HL-60 (cell line): Measurements from ENCODE around the gene SLC25A41.

Experiments used
- DNase-seq, 2 experiments: peaks; one replicate each; pipeline ENCODE4 v3.0.0-alpha.2; 2010 to 2020; ENCODE audit warnings: low read depth in 1 of 2, low spot score in 1 of 2
- H3K27ac ChIP-seq: fragments of 250-450 bp; sonication (Bioruptor Pico); replicated peaks from 2 replicates; pipeline ENCODE4 v1.5.1; 2020; ENCODE audit warnings: mild to moderate bottlenecking, moderate library complexity
- H3K27me3 ChIP-seq: fragments of 250-450 bp; sonication (Bioruptor Pico); 2 replicates; pipeline ENCODE4 v1.5.1; 2021; ENCODE audit warnings: mild to moderate bottlenecking, moderate library complexity; ENCODE audit not compliant: insufficient read depth, poor library complexity, severe bottlenecking
- H3K4me3 ChIP-seq: replicated peaks from 2 replicates; pipeline ENCODE4 v1.5.1; 2011; ENCODE audit warnings: mild to moderate bottlenecking, control low read depth, low read length; ENCODE audit not compliant: insufficient read depth
- CTCF ChIP-seq: IDR thresholded peaks from one replicate; pipeline ENCODE4 v1.5.1; 2011; ENCODE audit warnings: low read length, control low read depth, inconsistent platforms; ENCODE audit not compliant: insufficient read depth
- GABPA ChIP-seq: IDR thresholded peaks from 2 replicates; pipeline ENCODE4 v1.6.1; 2012; ENCODE audit warnings: low read depth
- POLR2AphosphoS5 ChIP-seq: IDR thresholded peaks from 2 replicates; pipeline ENCODE4 v1.6.1; 2012; ENCODE audit warnings: low read depth
- REST ChIP-seq: IDR thresholded peaks from 2 replicates; pipeline ENCODE4 v1.6.1; 2012; ENCODE audit warnings: low read depth; ENCODE audit not compliant: insufficient replicate concordance
- SPI1 ChIP-seq: IDR thresholded peaks from 2 replicates; pipeline ENCODE4 v1.6.1; 2012; ENCODE audit warnings: low read depth, mild to moderate bottlenecking, borderline replicate concordance

Gene SLC25A41

GRCh38 chr19:6480848-6481415 is 47.4 kb upstream of the SLC25A41 start:
- TF ChIP-seq SPI1: no peak
- no peak for TF ChIP-seq GABPA
- TF ChIP-seq REST: no peak
- TF ChIP-seq CTCF: no peak
- TF ChIP-seq POLR2AphosphoS5: no peak

GRCh38 chr19:6479836-6480398 is 46.4 kb upstream of the SLC25A41 start:
- Histone ChIP-seq H3K27me3 (no peaks in the 10 kb centered on the region), H3K4me3 (no peak overlapping the region), H3K27ac (no peak overlapping the region)
- DNase-seq: no peak
- TF ChIP-seq SPI1: no peak
- no peak for TF ChIP-seq POLR2AphosphoS5
- no peak for TF ChIP-seq REST
- no peak for TF ChIP-seq CTCF
- no peak for TF ChIP-seq GABPA

More at GRCh38 chr19:6480848-6481415, 47.4 kb upstream of the SLC25A41 start:
- no peak for DNase-seq
- Histone ChIP-seq H3K27me3 (no peaks in the 10 kb centered on the region), H3K4me3 (peak overlapping the region; percentile 65), H3K27ac (peak overlapping the region; percentile 90)

- Histone ChIP-seq H3K4me3 (no peak overlapping the region), H3K27me3 (no peaks in the 10 kb centered on the region), H3K27ac (no peak overlapping the region)
- no peak for DNase-seq
- TF ChIP-seq GABPA (no peak), POLR2AphosphoS5 (no peak), REST (no peak), SPI1 (no peak), CTCF (no peak)
Measured at GRCh38 chr19:6478815-6479214, 45.3 kb upstream of the SLC25A41 start.
